HG03280 (cell line): Measurements from ENCODE around the gene CDX1.

ENCODE experiments used
- ATAC-seq: cut with Tn5 transposase; IDR thresholded peaks from one replicate; pipeline ENCODE4 v1.9.1; 2021; ENCODE audit warnings: mild to moderate bottlenecking, moderate library complexity; ENCODE audit not compliant: unreplicated experiment

The CDX1 gene

DNA sequence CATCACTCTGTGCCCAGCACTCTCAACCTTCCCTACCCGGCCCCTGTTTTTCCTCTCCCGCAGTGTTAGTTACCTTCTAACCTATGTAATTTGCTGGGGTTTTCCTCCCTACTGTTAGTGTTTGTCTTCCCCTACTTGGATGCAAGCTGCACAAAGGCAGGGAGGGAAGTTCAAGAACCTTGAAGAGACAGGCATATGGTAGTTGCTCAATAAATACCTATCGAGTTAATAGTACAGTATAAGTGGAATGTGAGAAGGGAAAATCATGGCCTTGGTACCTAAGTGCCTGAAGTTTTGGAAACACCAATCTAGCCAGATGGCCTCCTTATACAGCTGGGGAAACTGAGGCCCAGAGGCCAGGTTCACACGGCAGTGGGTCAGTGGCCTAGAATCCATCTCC is 35.1 kb upstream of the CDX1 start:
- no peak for ATAC-seq

DNA sequence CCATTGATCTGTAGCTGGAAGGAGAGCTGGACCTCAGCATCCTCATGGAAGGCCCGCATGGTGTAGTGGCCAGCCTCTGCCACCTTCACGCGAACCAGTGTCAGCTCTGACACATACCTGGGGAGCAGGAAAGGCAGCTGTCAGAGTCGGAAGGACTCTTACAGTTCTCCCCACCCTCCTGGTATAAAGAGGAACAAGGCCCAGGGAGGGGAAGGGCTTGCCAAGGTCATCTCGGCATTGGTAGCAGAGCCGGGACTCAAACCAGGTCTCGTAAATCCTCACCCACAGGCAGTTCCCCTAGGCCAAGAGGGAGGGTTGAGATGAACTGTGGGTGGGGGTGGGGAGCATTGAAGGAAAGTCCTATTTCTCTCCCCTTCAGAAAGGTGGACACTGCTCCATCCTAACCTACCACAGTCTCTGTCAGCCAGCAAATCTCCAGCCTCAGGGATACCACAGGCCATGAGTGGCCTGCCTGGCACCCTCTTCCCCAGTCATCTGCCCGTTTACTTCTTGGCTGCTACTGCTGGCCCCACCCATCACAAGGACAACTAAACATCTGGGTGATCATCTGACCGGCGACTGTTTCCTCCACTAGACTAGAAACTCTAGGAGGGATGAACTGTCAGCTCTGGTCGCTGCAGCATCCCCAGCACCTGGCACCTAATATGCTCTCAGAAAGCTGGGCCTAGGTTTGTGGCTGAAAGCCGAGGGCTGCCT is 34.4 kb upstream of the CDX1 start:
- ATAC-seq, result no peak

DNA sequence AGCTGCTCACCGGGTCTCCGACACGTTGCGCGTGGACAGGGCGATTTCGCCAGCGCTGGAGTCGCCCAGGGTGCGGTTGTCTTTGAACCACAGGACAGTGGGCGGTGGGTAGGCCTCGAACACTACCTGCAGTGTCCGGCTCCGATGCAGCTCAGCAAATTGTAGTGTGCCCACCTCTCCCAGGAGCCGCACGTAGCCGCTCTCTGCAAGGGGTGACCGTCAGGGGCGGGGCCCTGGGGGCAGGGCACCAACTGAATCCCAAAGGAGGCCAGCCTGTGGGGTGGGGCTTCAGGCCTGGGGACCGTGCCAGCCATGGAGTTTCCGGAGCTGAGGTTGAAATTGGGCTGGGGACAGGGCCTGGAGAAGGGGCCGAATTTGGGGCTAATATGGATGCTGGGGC is 33.8 kb upstream of the CDX1 start:
- no peak for ATAC-seq

DNA sequence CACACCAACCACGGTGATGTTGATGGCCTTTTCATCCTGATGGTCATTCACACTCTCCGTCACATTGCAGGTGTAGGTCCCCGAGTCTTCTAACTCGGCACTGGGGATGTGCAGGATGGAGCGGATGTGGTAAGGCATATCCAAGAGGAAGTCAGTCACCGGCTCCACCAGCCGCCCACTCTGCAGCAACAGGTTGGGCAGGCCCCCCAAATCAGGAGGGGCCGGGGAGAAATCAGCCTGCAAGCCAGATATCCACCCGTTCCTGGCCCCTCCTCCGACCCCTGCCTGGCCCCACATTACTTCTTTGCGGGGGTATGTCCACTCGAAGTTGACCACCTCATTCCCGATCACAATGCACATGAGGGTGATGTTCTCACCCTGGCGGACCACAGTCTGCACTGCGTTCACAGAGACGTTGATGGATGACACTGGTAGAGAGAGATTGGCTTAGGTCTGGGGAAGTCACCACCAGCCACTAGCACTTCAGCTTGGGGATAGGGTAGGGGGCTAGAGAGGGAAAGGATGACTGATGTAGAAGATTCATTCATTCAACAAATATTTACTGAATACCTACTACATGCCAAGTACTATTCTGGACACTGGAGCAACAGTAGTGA is 32.9 kb upstream of the CDX1 start:
- no peak for ATAC-seq

DNA sequence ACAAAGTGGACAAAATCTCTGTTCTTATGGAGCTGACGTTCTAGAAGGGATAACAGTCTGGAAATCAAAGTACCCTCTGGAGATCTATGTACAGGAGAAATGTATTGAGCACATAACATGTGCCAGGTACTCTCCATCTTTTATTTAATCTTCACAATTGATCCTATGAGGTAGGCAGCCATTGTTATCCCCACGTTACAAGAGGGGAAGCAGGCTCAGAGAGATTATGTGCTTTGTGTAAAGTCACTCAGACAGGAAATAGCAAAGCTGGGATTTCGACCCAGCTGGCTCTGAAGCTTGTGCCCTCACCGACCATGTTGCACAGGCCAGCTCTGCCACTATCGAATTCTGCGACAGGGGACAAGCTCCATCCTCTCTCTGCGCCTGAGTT is 32.4 kb upstream of the CDX1 start:
- no peak for ATAC-seq

DNA sequence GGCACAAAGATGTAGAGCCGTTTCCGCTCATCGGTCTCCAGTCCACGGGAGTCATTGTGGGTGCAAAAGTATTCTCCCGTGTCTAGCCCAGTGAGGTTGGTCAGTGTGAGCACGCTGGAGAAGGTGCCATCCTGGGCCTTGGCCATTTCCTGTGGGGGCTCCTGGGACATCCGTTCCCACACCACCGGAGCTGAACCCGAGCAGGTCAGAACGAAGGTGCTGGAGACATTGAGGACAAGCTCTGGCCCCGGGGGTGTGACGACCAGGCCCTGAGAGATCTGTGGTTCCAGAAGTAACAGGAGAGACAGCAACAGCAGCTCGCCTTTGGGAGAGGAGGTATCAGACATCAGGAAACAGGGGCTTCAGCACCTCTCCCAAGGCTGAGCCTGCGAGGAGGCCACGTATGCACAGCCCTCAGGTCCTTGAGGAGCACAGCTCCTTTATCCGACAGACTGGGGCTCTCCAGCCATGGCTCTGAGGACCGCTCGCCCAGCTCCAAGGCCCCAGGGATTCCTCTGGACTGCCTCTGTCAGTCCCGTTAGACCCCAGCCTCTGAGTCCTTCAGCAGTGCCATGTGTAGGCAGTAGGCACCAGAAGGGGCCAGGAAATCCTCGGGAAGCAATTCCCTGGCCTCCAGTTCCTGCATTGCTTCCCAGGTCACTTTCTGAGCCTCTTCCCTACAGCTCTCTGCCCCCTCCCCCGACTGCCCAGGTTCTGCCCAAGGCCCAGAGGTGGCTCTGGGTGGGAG is 30.8 kb upstream of the CDX1 start:
- ATAC-seq, result no peak

DNA sequence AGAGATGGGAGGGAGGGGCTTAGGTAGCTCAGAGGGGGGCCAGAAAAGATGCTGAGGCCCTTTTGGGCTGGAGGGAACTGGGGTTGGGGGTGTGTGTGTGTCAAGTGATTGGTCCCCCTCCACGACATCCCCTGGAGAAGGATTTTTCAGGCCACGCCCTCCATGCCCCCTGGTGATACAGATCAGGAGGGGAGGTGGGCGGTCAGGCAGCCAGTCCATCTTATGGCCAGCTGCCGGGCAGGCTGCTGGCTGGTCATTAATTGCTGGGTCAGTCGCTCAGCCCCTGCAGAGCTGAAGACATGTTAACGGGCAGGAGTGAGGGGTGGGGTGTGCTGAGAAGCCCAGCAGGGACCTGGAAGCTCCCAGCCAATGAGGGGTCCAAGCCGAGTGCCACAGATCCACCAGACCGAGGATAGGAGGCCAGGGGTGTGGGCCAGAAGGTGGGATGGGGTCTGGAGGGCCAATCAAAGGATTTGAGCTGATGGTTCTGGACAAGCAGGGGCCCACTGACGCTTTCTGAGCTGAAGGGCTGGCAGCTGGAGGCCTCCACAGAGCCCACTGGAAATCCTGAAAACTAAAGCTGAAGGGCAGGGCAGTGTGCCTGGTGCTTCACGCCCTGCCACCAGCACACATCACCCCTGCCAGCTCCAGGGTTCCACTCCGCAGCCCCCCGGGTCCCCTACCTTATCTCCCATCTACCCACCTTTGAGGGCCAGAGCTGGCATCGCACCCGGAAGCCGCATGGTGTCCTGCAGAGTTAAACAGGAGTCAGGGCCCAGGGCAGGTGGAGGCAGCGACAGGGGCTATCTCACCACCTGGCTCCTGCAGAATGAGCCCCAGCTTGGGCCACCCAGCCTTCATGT is 30.0 kb upstream of the CDX1 start:
- ATAC-seq, result no peak

DNA sequence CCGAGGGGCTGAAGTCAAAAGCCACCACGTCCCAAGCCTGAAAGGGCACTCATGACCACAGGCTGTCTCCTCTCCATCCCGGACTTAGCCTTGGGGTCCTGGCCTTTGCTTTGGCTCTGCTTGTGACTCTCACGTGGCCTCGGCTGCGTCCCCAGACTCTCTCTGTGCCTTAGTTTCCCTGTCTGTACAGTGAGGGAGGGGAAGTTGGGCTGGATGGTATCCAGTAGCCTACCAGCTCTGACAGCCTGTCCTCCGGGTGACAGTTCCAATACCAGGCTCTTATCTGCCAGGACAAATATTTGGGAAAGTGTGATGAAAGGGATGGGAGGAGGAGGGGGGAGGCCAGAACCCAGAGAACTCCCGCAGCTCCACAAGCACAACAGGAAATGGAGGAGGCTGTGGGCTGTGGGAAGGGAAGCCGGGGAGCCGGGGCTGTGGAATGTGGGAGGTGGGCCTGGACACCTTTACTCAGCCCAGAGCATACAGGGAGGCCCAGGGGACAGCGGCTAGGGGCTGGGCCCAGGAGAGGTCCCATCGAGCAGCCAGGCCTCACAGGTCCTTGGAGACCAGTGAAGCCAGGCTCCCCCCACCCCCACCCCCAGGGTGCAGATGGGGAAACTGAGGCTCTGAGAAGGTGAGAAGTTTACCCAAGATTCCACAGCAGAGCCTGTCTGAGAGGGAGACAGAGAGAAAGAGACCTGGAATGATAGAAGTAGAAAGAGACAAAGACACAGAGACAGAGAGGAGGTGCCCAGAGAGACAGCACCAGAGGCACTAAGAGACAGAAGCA is 29.2 kb upstream of the CDX1 start:
- ATAC-seq, result no peak

DNA sequence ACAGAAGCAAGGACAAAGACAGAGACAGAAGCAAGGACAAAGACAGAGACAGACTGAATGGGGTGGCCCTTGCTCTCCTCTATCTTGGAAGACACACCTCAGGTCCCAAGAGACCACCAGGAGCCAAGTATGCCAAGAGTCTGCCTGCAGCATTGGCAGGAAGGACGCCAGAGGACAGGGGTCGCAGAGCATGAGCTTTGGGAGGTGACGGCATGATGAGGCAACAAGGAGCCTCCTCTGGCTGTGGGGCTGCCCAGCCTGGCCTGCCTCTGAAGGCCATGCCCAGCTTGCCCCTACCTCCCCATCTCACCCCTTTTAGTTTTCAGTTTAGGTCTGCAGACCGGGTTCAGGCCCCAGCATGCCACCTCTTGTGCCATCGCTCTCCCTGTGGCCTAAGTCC is 28.6 kb upstream of the CDX1 start:
- no peak for ATAC-seq

DNA sequence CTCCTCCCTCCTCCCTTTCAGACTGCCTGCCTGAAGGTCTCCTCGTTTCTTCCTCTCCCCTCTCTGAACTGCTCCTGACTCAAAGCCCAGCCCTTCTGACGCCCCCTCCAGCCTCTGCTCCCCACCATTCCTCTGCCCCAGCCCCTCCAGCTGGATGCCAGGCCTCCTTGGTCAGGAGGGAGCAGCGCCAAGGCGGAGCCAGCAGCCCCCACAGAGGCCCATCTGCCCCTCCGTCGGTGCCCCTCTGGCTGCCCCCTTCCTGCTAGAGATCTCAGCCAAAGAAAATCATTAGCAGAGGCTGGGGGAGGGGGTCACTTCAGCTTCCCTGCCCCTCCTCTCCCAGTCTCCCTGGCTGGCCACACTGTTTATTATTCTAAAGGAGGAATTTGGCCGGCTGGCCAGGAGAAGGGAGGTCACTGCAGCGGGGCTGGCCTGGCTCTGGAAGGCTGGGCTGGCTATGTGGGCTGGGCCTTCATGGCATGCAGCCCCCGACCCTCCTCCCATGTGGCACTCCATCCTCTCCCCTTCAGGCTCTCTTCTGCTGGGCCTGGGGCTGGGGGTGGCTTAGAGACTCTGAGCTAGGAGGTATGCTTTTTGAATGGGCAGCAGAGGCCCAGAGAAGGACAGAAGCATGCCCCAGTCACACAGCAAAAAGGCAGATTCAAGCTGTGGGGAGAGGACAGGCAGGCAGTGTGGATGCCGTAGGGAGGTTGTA is 27.9 kb upstream of the CDX1 start:
- no peak for ATAC-seq

DNA sequence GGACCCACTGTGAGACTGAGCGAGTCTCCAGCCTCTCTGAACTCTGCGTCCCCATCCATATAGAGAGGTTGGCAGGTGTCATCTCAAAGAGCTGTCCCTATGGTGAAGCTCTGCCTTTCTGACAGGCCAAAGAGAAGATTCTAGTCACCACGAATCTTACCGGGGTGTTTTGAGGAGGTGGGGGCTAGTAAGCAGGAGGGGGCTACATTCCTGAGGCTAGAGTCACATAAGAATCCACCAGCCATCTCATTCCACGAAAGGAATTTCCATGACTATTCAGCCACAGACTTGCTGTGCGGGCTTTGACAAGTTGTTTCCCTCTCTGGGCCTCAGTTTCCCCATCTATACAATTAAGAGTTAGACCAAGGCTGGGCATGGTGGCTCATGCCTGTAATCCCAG is 27.2 kb upstream of the CDX1 start:
- ATAC-seq, result no peak

DNA sequence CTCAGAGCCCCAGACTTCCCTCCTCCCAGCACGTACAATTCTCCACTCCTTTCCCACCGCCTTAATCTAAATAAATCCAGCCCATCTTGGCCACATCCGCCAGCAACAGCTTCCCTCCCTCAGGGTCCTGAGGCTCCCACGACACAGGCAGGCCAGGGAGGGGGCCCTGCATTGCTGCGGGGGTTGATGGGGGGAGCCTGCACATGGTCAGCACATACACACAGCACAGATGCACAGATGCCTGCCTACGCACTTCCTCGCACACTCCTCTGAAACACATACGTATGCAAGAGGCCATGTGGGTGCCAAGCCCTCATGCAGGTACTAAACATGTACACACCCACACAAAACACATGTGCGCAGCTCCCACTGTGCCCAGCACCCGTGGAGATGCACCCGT is 25.7 kb upstream of the CDX1 start:
- ATAC-seq, result no peak

DNA sequence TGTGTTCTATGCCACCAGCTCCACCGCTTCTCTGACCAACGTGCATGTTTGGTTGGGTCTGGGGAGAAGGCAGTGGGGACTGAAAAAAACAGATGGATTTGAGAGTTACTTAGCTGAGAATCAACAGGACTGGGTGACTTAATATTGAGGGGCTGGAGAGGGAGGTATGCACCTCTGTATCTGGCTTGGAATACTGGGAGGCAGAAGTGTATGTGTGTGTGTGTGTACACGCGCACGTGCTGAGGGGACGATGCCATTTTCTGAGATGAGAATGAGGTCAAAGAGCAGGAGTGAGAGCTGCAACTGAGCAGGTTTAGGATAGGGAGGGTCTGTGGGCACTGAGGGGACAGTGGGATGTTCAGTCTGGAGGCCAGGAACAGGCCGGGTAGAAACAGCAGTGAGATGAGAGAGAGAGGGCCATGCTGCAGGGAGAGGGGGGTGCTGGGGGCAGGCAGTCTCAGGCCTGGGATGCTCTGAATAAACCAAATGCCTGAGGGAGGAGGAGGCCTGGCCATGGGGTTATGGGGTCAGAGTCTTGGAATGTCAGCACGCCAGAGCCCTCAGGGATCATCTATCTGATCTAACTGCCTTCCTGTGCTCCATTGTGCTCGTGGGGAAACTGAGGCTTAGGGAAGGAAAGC is 24.9 kb upstream of the CDX1 start:
- no peak for ATAC-seq

DNA sequence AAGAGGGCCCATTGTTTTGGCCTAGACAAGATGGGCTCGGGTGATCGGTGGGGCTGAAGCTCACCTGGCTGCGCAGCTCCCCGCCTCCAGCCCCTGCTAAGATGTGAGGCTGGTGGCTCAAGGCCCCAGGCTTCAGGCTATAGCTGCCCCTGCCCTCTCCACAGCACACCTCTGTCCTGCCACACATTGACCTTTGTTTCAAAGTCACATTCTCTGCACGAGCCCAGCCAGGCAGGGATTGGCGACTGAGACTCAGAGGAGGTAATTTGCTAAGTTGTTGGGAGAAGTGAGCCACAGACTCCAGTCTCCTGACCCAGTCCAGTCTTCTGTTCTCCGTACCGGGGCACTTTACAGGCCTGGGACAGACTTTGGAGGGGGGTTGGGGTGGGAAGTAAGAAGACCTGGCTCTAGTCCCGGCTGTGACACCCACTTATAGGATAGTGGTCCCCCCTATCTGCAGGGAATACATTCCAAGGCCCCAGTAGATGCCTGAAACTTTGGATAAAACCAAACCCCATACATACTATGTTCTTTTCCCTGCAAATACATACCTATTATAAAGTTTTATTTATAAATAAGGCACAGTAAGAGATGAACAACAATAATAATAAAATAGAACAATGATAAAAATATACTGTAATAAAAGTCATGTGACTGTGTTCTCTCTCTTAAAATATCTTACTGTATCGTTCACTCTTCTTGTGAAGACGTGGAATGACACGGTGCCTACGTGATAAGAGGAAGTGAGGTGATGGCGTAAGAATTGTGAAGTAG is 24.2 kb upstream of the CDX1 start:
- ATAC-seq, result no peak

DNA sequence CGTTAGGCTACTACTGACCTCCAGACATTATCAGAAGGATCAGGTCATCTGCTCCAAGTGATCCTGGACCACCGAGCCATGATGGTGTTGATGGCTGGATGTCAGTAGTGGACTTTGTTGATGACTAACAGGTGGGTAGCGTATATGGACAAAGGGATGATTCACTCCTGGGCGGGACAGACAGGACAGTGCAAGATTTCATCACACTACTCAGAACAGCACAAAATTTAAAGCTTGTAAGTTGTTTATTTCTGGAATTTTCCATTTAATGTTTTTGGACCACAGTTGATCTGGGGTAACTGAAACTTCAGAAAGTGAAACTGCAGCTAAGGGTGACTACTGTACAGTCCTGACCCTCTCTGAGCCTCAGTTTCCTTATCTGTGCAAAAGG is 23.6 kb upstream of the CDX1 start:
- no peak for ATAC-seq

DNA sequence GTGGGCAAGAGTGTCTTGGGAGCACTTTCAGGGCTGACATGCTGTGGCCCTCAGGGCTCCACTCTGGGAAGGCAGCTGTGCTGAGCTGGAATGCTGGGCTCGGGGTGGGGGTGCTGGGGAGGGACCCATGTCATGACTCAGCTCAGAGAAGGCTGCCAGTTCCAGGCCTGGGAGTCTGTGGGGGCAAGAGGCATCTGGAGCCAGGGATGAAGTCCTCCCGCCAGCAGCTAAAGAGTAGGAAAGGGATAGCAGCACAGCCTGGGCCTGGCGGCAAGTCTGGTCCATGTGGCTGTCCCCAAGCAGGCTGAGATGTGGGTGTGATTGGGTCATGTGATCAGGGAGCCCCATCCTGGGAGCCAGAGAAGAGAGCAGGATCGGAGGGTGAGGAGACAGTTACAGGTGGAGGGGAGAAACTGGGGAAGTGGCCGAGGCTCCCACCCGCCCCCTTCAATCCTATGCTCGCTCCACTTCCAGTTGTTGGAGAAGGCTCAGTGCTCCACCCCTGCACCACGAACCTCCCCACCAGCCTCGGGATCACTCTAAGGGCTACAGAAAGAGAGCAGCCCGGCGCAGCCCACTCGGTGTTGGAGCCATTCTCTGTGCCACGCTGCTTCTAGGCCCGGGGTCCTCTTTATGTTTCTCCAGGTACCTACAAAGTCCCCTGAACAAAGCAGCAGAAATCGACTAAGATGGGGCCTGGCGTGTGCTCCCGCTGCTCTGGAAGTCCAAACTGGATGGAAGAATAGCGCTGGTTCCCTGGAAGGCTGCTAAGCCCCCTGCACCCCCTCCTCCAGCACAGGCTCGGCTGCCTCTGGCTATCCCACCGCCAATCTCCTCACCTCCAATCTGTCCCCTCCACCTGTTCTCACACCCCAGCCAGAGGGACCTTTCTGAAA is 23.0 kb upstream of the CDX1 start:
- ATAC-seq, result no peak

DNA sequence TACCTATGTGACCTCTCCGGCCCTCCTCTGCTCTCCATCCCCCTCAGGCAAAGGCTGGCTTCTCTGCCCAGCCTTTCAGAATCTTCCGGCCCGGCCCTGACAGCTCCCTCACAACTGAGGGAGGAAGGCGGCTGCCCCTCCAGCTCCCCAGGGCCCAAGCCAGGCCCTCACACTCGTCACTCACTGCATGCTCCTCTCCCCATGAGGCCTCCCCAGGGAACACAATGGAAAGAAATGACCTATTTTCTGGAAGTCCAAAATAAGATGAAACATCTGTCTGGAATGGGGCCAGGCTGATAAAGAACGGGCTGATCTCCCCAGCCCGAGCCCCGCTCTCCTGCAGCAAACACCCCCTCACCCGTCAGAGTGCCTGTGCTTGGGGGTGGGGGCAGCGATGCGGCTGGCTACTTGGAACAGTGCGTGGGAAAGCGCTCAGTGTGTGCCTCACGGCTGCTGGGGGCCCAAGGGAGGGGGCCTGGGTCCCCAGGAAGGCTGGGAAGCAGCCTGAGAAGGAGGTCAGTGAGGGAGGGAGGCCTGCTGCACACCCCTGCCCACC is 22.3 kb upstream of the CDX1 start:
- ATAC-seq, result no peak
